Loucy (cell line): ENCODE data around the gene DIDO1.

Source experiments
- H2AFZ ChIP-seq: fragments of 200-600 bp; sonication (generic); 2 replicates; pipeline ENCODE4 v1.6.0; 2016; ENCODE audit warnings: antibody characterized with exemption, mild to moderate bottlenecking, low read length, moderate library complexity
- H3F3A ChIP-seq: fragments of 200-600 bp; 2 replicates; pipeline ENCODE4 v1.6.0; 2016; ENCODE audit warnings: antibody characterized with exemption, low read depth, mild to moderate bottlenecking
- H3K27me3 ChIP-seq: fragments of 200-600 bp; sonication (generic); 2 replicates; pipeline ENCODE4 v1.6.1; 2014; ENCODE audit warnings: low read length, mild to moderate bottlenecking; ENCODE audit not compliant: insufficient read depth, poor library complexity, severe bottlenecking
- H3K36me3 ChIP-seq: fragments of 200-600 bp; sonication (generic); 2 replicates; pipeline ENCODE4 v1.6.1; 2016; ENCODE audit warnings: low read length; ENCODE audit not compliant: insufficient read depth
- H3K4me1 ChIP-seq: fragments of 200-600 bp; sonication (generic); 2 replicates; pipeline ENCODE4 v1.5.1; 2014; ENCODE audit warnings: low read length, mild to moderate bottlenecking; ENCODE audit not compliant: insufficient read depth, poor library complexity, severe bottlenecking
- H3K4me2 ChIP-seq: fragments of 200-600 bp; sonication (generic); 2 replicates; pipeline ENCODE4 v1.6.0; 2014; ENCODE audit warnings: antibody characterized with exemption, low read length, low read depth, mild to moderate bottlenecking; ENCODE audit not compliant: poor library complexity, severe bottlenecking
- H3K4me3 ChIP-seq: fragments of 200-600 bp; sonication (generic); 2 replicates; pipeline ENCODE4 v1.5.1; 2014; ENCODE audit warnings: low read length, mild to moderate bottlenecking, mixed read lengths; ENCODE audit not compliant: poor library complexity, severe bottlenecking
- H3K79me2 ChIP-seq: fragments of 200-600 bp; sonication (generic); 2 replicates; pipeline ENCODE4 v1.6.1; 2014; ENCODE audit warnings: low read length; ENCODE audit not compliant: insufficient read depth
- H3K9ac ChIP-seq: fragments of 200-600 bp; sonication (generic); 2 replicates; pipeline ENCODE4 v1.6.0; 2014; ENCODE audit warnings: mild to moderate bottlenecking, low read depth, low read length, moderate library complexity; ENCODE audit not compliant: poor library complexity, severe bottlenecking
- H3K9me2 ChIP-seq: fragments of 200-600 bp; sonication (generic); replicated peaks from 2 replicates; pipeline ENCODE4 v1.6.1; 2016; ENCODE audit warnings: low read depth, low read length, mixed read lengths
- H3K9me3 ChIP-seq: fragments of 200-600 bp; sonication (generic); 2 replicates; pipeline ENCODE4 v1.6.1; 2014; ENCODE audit warnings: mild to moderate bottlenecking, antibody characterized with exemption, low read length, low read depth; ENCODE audit not compliant: insufficient read depth
- H4K20me1 ChIP-seq: fragments of 200-600 bp; sonication (generic); 2 replicates; pipeline ENCODE4 v1.6.0; 2014; ENCODE audit warnings: antibody characterized with exemption, low read length, mild to moderate bottlenecking; ENCODE audit not compliant: insufficient read depth, poor library complexity, severe bottlenecking
- EZH2phosphoT487 ChIP-seq: fragments of 200-600 bp; IDR thresholded peaks from 2 replicates; pipeline ENCODE4 v1.6.1; 2018; ENCODE audit warnings: antibody characterized with exemption, mild to moderate bottlenecking, moderate library complexity, borderline replicate concordance
- TF ChIP-seq, protein P1 (sequence below): fragments of 200-600 bp; sonication (generic); conservative IDR thresholded peaks from 2 replicates; pipeline ENCODE4 v1.5.1; 2014; ENCODE audit warnings: mild to moderate bottlenecking, antibody characterized with exemption, low read length

The DIDO1 gene

DNA sequence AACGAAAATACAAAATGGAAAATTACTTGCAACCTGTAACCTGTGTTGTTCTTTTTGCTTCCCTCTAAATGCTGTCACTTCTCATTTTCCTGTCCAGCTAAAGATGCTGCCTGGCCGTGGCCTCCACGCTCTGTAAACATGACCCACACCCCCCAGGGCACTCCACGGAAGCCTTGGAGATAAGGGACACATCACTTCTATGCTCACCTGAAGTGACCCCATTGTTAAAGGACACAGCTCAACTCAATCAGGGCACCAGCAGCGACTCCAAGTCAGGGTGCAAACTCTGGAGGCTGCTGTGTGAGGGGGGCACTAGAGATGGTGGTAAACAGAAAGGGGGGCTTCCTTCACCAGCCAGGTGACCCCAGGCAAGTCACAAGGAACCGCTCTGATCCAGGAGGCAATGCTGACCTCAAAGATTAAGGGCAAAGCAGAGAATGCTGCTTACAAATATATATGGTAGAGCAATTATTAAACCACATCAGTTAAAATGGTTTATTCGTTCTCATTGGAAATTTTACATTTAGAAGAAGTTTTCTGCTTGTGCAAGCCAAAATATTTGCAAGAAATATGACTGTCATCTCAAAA, 13.2 kb downstream of the DIDO1 start:
- Histone ChIP-seq H2AFZ (no peak overlapping the region), H3K36me3 (peaks cover 54% of the 10 kb centered on the region; the same call in 1 of the 2 replicates), H3K9me3 (no peaks in the 10 kb centered on the region), H3K4me1 (peaks cover 26% of the 10 kb centered on the region), H3F3A (no peaks in the 10 kb centered on the region), H3K27me3 (no peaks in the 10 kb centered on the region), H3K79me2 (peaks cover 100% of the 10 kb centered on the region), H4K20me1 (peaks cover 93% of the 10 kb centered on the region), H3K9ac (no peak overlapping the region), H3K9me2 (no peaks in the 10 kb centered on the region), H3K4me2 (no peak overlapping the region), H3K4me3 (no peak overlapping the region)
- TF ChIP-seq, protein P1, sequence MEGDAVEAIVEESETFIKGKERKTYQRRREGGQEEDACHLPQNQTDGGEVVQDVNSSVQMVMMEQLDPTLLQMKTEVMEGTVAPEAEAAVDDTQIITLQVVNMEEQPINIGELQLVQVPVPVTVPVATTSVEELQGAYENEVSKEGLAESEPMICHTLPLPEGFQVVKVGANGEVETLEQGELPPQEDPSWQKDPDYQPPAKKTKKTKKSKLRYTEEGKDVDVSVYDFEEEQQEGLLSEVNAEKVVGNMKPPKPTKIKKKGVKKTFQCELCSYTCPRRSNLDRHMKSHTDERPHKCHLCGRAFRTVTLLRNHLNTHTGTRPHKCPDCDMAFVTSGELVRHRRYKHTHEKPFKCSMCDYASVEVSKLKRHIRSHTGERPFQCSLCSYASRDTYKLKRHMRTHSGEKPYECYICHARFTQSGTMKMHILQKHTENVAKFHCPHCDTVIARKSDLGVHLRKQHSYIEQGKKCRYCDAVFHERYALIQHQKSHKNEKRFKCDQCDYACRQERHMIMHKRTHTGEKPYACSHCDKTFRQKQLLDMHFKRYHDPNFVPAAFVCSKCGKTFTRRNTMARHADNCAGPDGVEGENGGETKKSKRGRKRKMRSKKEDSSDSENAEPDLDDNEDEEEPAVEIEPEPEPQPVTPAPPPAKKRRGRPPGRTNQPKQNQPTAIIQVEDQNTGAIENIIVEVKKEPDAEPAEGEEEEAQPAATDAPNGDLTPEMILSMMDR = no peak
- TF ChIP-seq EZH2phosphoT487 = no peak

DNA sequence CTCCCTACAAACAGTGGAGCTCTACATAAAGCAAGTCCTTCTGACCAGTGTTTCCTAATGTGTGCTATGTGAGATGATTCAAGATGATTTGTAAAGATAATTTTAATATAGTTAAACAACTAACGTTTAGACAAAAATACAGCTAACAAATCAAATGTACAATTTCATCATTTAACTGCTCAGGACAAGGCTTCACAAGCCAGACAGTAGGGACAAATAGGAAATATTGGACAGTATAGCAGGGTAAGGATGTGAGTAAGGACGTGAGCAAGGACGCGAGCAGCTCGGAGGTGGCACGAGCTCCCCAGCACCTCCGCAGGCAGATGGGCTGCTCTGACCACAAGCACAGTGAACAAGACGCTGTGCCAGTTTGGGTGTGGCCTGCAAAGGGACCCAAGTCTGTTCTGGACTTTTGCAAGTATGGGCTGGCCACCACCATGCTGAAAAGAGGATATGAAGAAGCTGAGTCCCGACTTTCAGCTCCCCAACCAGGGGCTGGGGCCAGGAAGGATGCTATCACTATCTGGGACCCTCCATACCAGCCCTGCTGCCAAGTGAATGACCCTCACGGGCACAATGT, 14.5 kb downstream of the DIDO1 start:
- H3K9me3 ChIP-seq = no peaks in the 10 kb centered on the region
- H3K9ac ChIP-seq = no peak overlapping the region
- TF ChIP-seq EZH2phosphoT487 = no peak
- peaks cover 98% of the 10 kb centered on the region for H3K79me2 ChIP-seq
- H3K27me3 ChIP-seq = no peaks in the 10 kb centered on the region
- peaks cover 68% of the 10 kb centered on the region for H3K36me3 ChIP-seq
- no peak overlapping the region for H3K4me3 ChIP-seq
- H2AFZ ChIP-seq = no peak overlapping the region
- H3K4me2 ChIP-seq = no peak overlapping the region
- H3K4me1 ChIP-seq = peaks cover 14% of the 10 kb centered on the region
- no peaks in the 10 kb centered on the region; the same call in 1 of the 2 replicates for H3F3A ChIP-seq
- H4K20me1 ChIP-seq = peaks cover 89% of the 10 kb centered on the region
- H3K9me2 ChIP-seq = no peaks in the 10 kb centered on the region

DNA sequence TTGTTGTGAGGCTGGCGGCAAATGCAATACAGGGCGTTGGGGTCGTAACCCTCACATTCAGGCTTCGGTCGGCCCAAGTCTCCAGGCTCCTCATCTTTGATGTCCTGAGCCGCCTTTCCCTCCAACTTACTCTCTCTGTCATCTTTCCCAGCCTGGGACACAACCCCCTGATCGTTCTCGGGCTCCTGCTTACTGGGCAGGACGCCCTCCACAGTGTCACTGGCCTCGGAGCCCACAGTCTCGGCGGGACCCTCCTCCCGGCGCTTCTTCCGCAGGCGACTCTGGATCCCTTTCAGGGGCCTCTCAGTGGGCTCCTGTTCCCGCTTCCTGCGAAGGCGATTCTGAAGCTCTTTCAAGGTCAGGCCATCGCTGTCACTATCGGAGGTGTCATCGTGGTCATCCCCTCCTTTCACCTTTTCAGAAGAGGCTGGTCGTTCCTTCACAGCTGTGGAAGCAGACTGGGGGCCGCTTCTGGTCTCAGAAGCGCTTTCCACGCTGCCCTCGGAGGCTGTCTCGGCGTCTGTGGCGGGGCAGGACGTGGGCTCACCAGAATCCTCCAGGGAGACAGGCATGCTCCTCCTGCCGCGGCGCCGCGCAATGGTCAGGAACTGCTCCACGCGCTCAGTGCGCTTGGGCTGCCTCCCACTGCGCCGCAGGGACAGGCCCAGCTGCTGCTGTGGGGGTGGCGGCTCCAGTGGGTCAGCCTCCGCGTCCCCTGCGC, 15.4 kb downstream of the DIDO1 start:
- Histone ChIP-seq H3K4me1 (peaks cover 12% of the 10 kb centered on the region), H3F3A (no peaks in the 10 kb centered on the region; the same call in 1 of the 2 replicates), H3K9me2 (no peaks in the 10 kb centered on the region), H3K27me3 (no peaks in the 10 kb centered on the region), H3K4me3 (no peak overlapping the region), H2AFZ (no peak overlapping the region), H3K36me3 (peaks cover 76% of the 10 kb centered on the region), H3K79me2 (peaks cover 90% of the 10 kb centered on the region), H4K20me1 (peaks cover 81% of the 10 kb centered on the region), H3K4me2 (no peak overlapping the region), H3K9me3 (no peaks in the 10 kb centered on the region), H3K9ac (no peak overlapping the region)
- TF ChIP-seq EZH2phosphoT487 = no peak
- TF ChIP-seq, protein P1 = no peak
